ENCODE measurements around the gene ATP8A2.

- TF ChIP-seq SP1 (IDR thresholded peaks at IDR 0.05) (no peak), CTCF (IDR thresholded peaks at IDR 0.05; ENCODE audit: low read depth, low read length, missing input control) (no peak), HNF4A (conservative IDR thresholded peaks at IDR 0.05) (no peak), RAD21 (IDR thresholded peaks at IDR 0.05) (no peak), YY1 (IDR thresholded peaks at IDR 0.05) (no peak), TAF1 (conservative IDR thresholded peaks at IDR 0.05) (no peak), JUND (IDR thresholded peaks at IDR 0.05) (no peak), GABPA (IDR thresholded peaks at IDR 0.05 in 1 of 2, conservative IDR thresholded peaks at IDR 0.05 in 1 of 2) (no peak), FOXA1 (IDR thresholded peaks at IDR 0.05) (no peak), ATF3 (IDR thresholded peaks at IDR 0.05) (no peak), MAX (IDR thresholded peaks at IDR 0.05) (no peak), REST (IDR thresholded peaks at IDR 0.05) (no peak), RXRA (IDR thresholded peaks at IDR 0.05) (no peak), ZBTB33 (IDR thresholded peaks at IDR 0.05) (no peak)
Measured at GRCh38 chr13:26048741-26049140, 677.0 kb downstream of the ATP8A2 start.

Data from liver (tissue), 3 donors.